Spinal cord (tissue), 10 donors: ENCODE results near the gene SCML1. TPM values are rescaled to one million over a fixed set of nuclear protein-coding genes. Genes with fewer than 3 reads are reported as not detected.

Experiments
- DNase-seq, 6 donors: peaks; one replicate each; pipeline versions ENCODE4 v3.0.0 to v3.0.0-alpha.2; 2013 to 2015; ENCODE audit warnings: low spot score in 6 of 6, low read depth in 4 of 6
- H3K27ac ChIP-seq: one replicate; pipeline ENCODE4 v1.5.1; 2013; ENCODE audit warnings: low read depth, low read length, control low read depth
- H3K27me3 ChIP-seq: one replicate; pipeline ENCODE4 v1.6.1; 2013; ENCODE audit warnings: low read length; ENCODE audit not compliant: control insufficient read depth, insufficient read depth
- H3K36me3 ChIP-seq: one replicate; pipeline ENCODE4 v1.6.1; 2013; ENCODE audit warnings: low read length; ENCODE audit not compliant: control insufficient read depth, insufficient read depth
- H3K4me1 ChIP-seq: one replicate; pipeline ENCODE4 v1.6.1; 2013; ENCODE audit warnings: low read length; ENCODE audit not compliant: control insufficient read depth, insufficient read depth
- H3K4me3 ChIP-seq: one replicate; pipeline ENCODE4 v1.5.1; 2013; ENCODE audit warnings: low read depth, low read length, control low read depth
- H3K9me3 ChIP-seq: one replicate; pipeline ENCODE4 v1.6.1; 2013; ENCODE audit warnings: low read length; ENCODE audit not compliant: control insufficient read depth, insufficient read depth
- WGBS: methylation state at CpG from one replicate; pipeline ENCODE4 v1.1.5; 2013; ENCODE audit warnings: missing lambda C conversion rate; ENCODE audit not compliant: insufficient coverage; 5-methylcytosine and 5-hydroxymethylcytosine counted together
- polyA plus RNA-seq, 2 donors: library from polyadenylated mRNA; unstranded; fragments of 120-200 nt; gene quantifications; one replicate each; pipeline ENCODE4 v1.2.1, GENCODE V29; 2013; ENCODE audit not compliant: insufficient read length in 2 of 2
- total RNA-seq, 2 donors: library from RNA; depleted of rRNA in 1 of 2; stranded (reverse); fragments of 120-200 nt in 1 of 2; fragments of >200 nt in 1 of 2; gene quantifications; one replicate each; pipeline versions ENCODE4 v1.2.3 to v1.2.4, GENCODE V29; 2013 to 2014
- donor health status: healthy.

Gene SCML1
- total and polyA plus RNA-seq, 4 donors, result 11.9 to 19.2 (median 15.0) TPM

DNA sequence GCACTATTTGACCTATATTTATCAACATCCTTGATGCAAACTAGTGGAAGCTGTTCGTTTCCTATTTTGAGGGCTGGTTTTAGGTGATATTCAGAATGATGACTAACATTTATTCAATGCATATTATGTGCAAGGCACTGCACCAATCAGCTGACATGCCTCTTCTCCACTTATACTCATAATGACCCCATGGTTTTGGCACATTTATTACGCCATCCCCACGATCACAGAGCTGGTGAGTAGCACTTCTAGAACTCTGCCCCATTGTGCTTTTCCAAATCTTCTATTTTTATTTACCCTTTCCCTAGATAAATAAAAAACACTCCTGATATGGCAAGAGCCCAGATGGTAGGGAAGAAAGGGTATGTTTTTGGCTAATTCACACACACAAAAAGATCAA, 13.1 kb downstream of the SCML1 start:
- no peak for DNase-seq

DNA sequence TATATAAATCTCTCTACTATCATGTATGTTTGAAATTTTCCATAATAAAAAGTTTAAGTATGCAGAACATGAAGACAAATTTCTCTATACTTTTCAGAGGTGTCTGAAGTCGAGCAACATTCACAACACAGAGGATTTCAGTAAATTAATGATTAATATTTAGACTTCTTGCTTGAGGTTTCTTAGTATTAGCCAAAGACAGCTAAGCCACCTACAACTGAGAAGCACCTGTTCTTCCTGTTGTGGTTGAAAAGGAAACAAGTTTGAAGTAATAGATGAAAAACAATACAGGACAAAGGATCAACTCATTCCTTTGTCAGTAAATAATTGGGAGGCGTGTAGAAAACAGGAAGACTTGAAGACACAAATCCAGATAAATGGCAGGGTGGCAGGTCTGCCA, 21.1 kb downstream of the SCML1 start:
- Histone ChIP-seq H3K36me3 (no peaks in the 10 kb centered on the region), H3K27ac (no peak overlapping the region), H3K9me3 (no peaks in the 10 kb centered on the region), H3K4me3 (no peak overlapping the region), H3K27me3 (peaks cover 9% of the 10 kb centered on the region), H3K4me1 (no peaks in the 10 kb centered on the region)
- WGBS, result 83% methylated on average over 1 of the region's 2 CpGs
- no peak for DNase-seq

More for the DNA sequence above, 13.1 kb downstream of the SCML1 start:
- H3K4me1 ChIP-seq, result no peaks in the 10 kb centered on the region
- H3K27me3 ChIP-seq, result peaks cover 16% of the 10 kb centered on the region
- 80% methylated on average over 2 of the region's 3 CpGs for WGBS
- H3K9me3 ChIP-seq, result no peaks in the 10 kb centered on the region
- no peaks in the 10 kb centered on the region for H3K36me3 ChIP-seq
- H3K4me3 ChIP-seq, result no peak overlapping the region
- H3K27ac ChIP-seq, result no peak overlapping the region

DNA sequence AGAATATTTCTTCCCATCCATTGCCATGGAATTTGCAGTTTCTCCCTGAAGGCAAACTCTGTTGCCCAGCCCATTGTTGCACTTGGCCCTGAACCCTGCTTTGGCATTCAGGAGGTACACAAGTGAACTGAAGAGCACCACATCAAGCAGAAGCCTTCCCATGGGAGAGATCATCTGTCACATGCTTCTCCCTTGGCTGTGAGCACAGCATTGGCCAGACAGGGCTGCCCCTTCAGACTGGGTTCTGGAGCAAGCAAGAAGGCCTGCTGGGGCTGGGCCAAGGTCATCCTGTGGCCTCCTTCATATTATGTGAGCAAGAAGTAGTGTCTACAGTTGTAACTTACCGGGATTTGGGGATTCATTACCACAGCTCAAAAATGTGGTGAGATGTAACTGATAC, 22.7 kb downstream of the SCML1 start:
- no peaks in the 10 kb centered on the region for H3K36me3 ChIP-seq

DNA sequence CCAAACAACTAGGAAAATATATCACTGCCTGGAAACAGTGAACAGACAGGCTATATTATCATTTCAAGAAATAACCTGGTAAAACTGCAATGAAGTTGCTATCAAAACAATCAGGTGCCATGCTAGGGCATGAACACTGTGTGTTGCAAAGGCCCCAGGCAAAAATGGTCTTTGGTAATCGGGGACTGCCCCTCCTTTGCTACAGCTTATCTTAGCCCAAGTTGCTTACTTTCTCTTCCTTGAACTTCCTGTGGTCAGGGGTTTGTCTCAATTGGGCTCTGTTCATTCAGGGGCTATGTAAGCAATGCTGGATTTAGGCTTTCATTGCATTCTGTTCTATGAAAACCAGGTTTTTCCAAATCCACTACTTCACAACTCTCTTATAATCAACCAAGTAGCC, 30.4 kb downstream of the SCML1 start:
- H3K4me3 ChIP-seq, result no peak overlapping the region
- no peaks in the 10 kb centered on the region for H3K36me3 ChIP-seq
- peaks cover 29% of the 10 kb centered on the region for H3K27me3 ChIP-seq
- 83% methylated on average over 1 of the region's 1 CpG for WGBS
- no peaks in the 10 kb centered on the region for H3K9me3 ChIP-seq
- no peak overlapping the region for H3K27ac ChIP-seq
- DNase-seq, result no peak
- peaks cover 3% of the 10 kb centered on the region for H3K4me1 ChIP-seq

More for the DNA sequence above, 22.7 kb downstream of the SCML1 start:
- Histone ChIP-seq H3K27me3 (peaks cover 11% of the 10 kb centered on the region), H3K27ac (no peak overlapping the region), H3K4me1 (no peaks in the 10 kb centered on the region), H3K4me3 (no peak overlapping the region), H3K9me3 (no peaks in the 10 kb centered on the region)
- WGBS, result no CpG with 5 or more reads among the region's 1 CpG
- DNase-seq, result no peak

DNA sequence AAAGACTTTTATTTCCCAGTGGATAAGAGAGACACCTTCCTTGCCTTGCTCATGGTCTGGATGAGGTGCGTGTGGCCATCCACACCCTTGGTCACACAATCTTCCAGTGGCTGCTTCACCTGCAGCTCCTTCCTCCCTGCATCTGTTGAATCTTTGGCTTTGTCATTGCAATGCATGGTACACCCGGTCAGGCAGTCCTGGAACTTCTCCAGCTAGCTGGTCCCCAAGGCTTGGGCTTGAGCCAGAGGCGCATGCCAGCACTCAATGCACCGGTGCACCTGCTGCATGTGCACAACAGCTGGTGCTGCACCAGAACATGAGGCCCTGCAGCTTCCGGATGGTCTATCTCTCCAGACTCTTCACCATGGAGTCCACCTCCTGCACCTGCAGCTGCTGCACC, 31.7 kb downstream of the SCML1 start:
- Histone ChIP-seq H3K9me3 (no peaks in the 10 kb centered on the region), H3K4me3 (no peak overlapping the region), H3K27me3 (peaks cover 30% of the 10 kb centered on the region), H3K27ac (no peak overlapping the region), H3K36me3 (no peaks in the 10 kb centered on the region), H3K4me1 (peaks cover 3% of the 10 kb centered on the region)
- DNase-seq, result peak in 1 of 6 donors; percentile 9
- 68% methylated on average over 5 of the region's 5 CpGs for WGBS

- 51% methylated on average over 3 of the region's 3 CpGs for WGBS
- Histone ChIP-seq H3K4me3 (no peak overlapping the region), H3K36me3 (no peaks in the 10 kb centered on the region), H3K9me3 (no peaks in the 10 kb centered on the region), H3K27ac (no peak overlapping the region), H3K27me3 (peaks cover 31% of the 10 kb centered on the region), H3K4me1 (peaks cover 3% of the 10 kb centered on the region)
- DNase-seq, result no peak
Measured at GRCh38 chrX:17769701-17770269, 32.5 kb downstream of the SCML1 start.

DNA sequence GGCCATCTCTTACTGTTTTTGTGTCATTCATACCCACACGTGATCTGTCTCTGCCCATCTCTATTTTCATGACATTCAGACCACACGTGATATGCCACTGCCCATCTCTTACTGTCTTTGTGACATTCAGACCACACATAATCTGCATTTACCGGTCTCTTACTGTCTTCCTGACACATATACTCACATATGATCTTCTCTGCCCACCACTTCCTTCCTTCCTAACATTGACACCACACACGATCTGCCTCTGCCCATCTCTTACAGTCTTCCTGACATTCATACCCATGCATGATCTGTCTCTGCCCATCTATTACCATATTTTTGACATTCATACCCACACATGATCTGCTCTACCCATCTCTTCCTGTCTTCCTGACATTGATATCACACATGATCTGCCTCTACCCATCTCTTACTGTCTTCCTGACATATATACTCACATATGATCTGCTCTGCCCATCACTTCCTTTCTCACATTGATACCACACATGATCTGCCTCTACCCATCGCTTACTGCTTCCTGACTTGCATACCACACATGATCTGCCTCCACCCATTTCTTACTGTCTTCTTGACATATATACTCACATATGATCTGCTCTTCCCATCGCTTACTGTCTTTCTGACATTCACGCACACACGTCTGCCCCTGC, 36.1 kb downstream of the SCML1 start:
- no peak overlapping the region for H3K27ac ChIP-seq
- no peaks in the 10 kb centered on the region for H3K36me3 ChIP-seq
- 65% methylated on average over 8 of the region's 8 CpGs for WGBS
- peaks cover 14% of the 10 kb centered on the region for H3K27me3 ChIP-seq
- no peak overlapping the region for H3K4me3 ChIP-seq
- peaks cover 3% of the 10 kb centered on the region for H3K4me1 ChIP-seq
- DNase-seq, result no peak
- H3K9me3 ChIP-seq, result no peaks in the 10 kb centered on the region

DNA sequence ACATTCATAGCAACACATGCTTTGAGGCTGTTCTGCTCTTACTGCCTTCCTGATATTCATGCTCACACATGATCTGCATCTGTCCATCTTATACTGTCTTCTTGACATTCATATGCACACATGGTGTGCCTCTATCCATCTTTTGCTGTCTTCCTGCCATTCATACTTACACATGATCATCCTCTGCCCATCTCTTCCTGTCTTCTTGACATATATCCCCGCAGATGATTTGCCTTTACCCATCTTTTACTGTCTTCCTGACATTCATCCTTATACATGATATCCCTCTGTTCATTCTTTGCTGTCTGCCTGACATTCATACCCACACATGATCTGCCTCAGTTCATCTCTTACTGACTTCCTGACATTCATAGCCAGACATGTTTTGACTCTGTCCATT, 36.8 kb downstream of the SCML1 start:
- no peak for DNase-seq
- no peaks in the 10 kb centered on the region for H3K36me3 ChIP-seq
- WGBS, result 74% methylated on average over 1 of the region's 1 CpG
- no peak overlapping the region for H3K27ac ChIP-seq
- H3K27me3 ChIP-seq, result peaks cover 12% of the 10 kb centered on the region
- peaks cover under 1% of the 10 kb centered on the region for H3K4me1 ChIP-seq
- no peak overlapping the region for H3K4me3 ChIP-seq
- H3K9me3 ChIP-seq, result no peaks in the 10 kb centered on the region

DNA sequence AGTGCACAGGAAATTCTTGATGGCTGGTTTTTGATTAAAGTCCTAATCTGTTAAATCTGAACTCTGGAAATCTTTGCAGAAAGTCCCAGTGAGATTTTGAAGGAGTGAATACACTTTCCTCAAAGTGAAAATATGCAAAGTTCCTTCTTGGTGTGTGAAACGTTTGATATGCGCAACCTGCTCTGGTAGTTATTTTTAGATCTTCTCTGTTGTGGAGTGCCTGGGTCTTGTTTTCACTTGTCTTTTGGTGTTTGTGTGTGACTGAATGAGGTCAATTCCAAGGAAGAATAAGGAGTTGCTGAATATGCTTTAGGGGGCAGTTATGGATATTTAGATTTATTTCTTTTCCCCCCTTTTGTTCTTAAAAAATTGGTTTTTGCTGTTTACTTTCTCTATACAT, 41.7 kb downstream of the SCML1 start:
- WGBS, result 42% methylated on average over 2 of the region's 2 CpGs
- Histone ChIP-seq H3K27me3 (peaks cover 4% of the 10 kb centered on the region), H3K36me3 (no peaks in the 10 kb centered on the region), H3K27ac (no peak overlapping the region), H3K4me3 (no peak overlapping the region), H3K4me1 (no peaks in the 10 kb centered on the region), H3K9me3 (no peaks in the 10 kb centered on the region)
- no peak for DNase-seq

DNA sequence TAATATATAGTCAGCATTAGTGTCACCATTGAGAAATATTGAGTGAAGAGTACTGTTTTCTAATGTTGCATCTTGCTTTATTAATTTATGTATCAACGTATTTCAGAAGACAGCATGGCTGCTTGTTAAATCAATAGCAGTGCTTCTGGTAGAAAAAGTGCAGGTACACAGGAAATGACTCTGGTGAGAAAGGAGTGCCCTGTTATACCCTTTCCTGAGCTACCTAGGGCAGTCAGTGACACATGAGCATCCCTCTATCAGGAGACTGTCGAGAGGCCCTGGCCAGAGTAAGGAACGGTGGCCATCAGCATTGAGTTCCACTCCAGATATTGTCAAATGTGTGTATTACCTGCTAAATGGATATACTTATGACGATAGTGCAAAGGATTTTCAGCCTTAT, 42.1 kb downstream of the SCML1 start:
- H3K36me3 ChIP-seq, result no peaks in the 10 kb centered on the region
- H3K9me3 ChIP-seq, result no peaks in the 10 kb centered on the region
- H3K27ac ChIP-seq, result no peak overlapping the region
- H3K27me3 ChIP-seq, result peaks cover 2% of the 10 kb centered on the region
- no peak for DNase-seq
- no peaks in the 10 kb centered on the region for H3K4me1 ChIP-seq
- no peak overlapping the region for H3K4me3 ChIP-seq
- no CpG with 5 or more reads among the region's 4 CpGs for WGBS
